ENCODE data around the gene NPIPB13. TPM values are rescaled to one million over a fixed set of nuclear protein-coding genes. Genes with fewer than 3 reads are reported as not detected.
A peak's percentile ranks its signal among the peaks of the same experiment; 100 is the strongest.
"Not testable (repeated sequence)": the region's sequence is repeated elsewhere in the genome, so short reads cannot be mapped to it uniquely, and the experiment has no call there.

NPIPB13 gene
- total and polyA plus RNA-seq, 10 of the 15 experiments (the other 5 are each of a cell fraction or from before 2014, with no cell fraction given): 0.15 to 13.2 (median 3.0) TPM

DNA sequence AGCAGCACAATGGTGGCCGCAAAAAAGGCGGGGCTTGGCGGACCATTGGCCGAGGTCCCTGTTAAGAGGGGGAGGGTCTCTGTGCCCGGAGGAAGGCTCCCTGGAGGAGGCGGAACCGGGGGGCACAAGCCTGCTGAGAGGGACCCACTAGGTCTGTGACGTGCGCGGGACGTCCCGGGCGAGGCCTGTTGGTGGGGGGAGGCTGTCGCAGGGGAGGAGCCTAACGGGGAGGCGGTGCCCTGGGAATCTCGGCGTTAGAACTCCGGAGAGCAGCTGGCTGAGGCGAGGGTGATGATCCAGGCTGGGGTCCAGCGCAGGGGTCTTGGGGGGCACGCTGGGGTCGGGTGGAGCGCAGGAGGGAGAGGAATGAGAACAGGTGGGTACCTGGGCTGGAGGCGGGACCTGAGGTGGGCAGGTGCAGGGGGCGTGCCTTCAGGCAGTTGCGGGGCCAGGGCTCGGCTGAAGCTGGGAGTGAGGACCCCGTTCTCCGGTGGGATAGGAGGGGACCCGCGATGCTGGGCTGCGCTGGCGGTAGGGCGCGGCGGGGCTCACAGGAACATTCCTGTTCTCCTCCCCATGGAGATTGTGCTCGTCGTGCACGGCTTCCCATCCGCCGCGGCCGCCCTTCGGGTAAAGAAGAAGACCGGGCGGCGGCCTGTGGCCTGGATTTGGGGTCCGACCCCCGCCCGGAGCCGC is 42.6 kb downstream of the NPIPB13 start:
- H3K9ac ChIP-seq (ENCODE audit: control insufficient read depth, insufficient read depth, low read length); H3K4me3 ChIP-seq; H3K4me2 ChIP-seq (ENCODE audit: control insufficient read depth, insufficient read depth); H4K20me1 ChIP-seq (ENCODE audit: control insufficient read depth, insufficient read depth); FAIRE-seq; DNase-seq (ENCODE audit: low read depth, low spot score); BruUV-seq (replicated peaks); RAD21 ChIA-PET (ENCODE audit: unreplicated experiment); POLR2A ChIA-PET; H3K9me3 ChIP-seq (replicated peaks; ENCODE audit: control insufficient read depth, insufficient read depth, low read length); H3K4me1 ChIP-seq (ENCODE audit: control insufficient read depth, insufficient read depth, low read length); H3K27ac ChIP-seq (ENCODE audit: control insufficient read depth, insufficient read depth); H3K36me3 ChIP-seq (ENCODE audit: control insufficient read depth in 2 of 2, insufficient read depth in 2 of 2, low read length in 1 of 2); H2AFZ ChIP-seq (ENCODE audit: control insufficient read depth, low read depth, low read length); CTCF ChIA-PET; intact Hi-C loops (cut with micrococcal nuclease; ENCODE audit: unreplicated experiment); in situ Hi-C loops (cut with MboI); SMC1A ChIA-PET (ENCODE audit: uncharacterized antibody, unreplicated experiment); H3K27me3 ChIP-seq (replicated peaks in 1 of 2; ENCODE audit: control insufficient read depth in 2 of 2, insufficient read depth in 2 of 2, low read length in 1 of 2); H3K79me2 ChIP-seq (ENCODE audit: control insufficient read depth, insufficient read depth, low read length): not testable (repeated sequence)
- 4% methylated on average over 18 of the region's 52 CpGs for WGBS (ENCODE audit: insufficient coverage, insufficient replicate concordance, low lambda C conversion rate, missing lambda C conversion rate)
- peak; percentile 54 for ATAC-seq

DNA sequence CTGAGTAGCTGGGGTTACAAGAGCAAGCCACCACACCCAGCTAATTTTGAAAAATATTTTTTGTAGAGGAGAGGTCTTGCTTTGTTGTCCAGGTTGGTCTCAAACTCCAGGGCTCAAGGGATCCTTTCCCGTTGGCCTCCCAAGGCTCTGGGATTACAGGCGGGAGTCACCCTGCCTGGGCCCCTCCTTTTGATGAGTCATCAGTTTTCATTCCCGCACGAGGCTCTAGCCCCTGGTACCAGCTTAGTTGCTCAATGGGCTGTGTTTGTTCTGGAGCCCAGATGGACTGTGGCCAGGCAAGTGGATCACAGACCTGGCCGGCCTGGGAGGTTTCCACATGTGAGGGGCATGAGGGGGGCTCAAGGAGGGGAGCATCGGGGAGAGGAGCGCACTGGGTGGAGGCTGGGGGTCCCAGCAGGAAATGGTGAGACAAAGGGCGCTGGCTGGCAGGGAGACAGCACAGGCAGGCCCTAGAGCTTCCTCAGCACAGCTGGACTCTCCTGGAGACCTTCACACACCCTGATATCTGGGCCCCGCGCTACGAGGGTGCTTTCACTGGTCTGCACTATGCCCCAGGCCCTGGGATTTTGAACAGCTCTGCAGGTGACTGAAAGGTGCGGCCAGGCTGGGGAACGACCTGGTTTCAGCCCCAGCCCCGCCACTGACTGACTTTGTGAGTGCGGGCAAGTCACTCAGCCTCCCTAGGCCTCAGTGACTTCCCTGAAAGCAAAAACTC is 48.5 kb downstream of the NPIPB13 start:
- H3K27ac ChIP-seq (ENCODE audit: control insufficient read depth, insufficient read depth); ATAC-seq; H3K9me3 ChIP-seq (replicated peaks; ENCODE audit: control insufficient read depth, insufficient read depth, low read length); RAD21 ChIA-PET (ENCODE audit: unreplicated experiment); H3K4me3 ChIP-seq; H3K9ac ChIP-seq (ENCODE audit: control insufficient read depth, insufficient read depth, low read length); H3K79me2 ChIP-seq (ENCODE audit: control insufficient read depth, insufficient read depth, low read length); H4K20me1 ChIP-seq (ENCODE audit: control insufficient read depth, insufficient read depth); CTCF ChIA-PET; BruUV-seq (replicated peaks); H3K4me1 ChIP-seq (ENCODE audit: control insufficient read depth, insufficient read depth, low read length); H2AFZ ChIP-seq (ENCODE audit: control insufficient read depth, low read depth, low read length); H3K27me3 ChIP-seq (replicated peaks in 1 of 2; ENCODE audit: control insufficient read depth in 2 of 2, insufficient read depth in 2 of 2, low read length in 1 of 2); H3K36me3 ChIP-seq (ENCODE audit: control insufficient read depth in 2 of 2, insufficient read depth in 2 of 2, low read length in 1 of 2); in situ Hi-C loops (cut with MboI); intact Hi-C loops (cut with micrococcal nuclease; ENCODE audit: unreplicated experiment); POLR2A ChIA-PET; H3K4me2 ChIP-seq (ENCODE audit: control insufficient read depth, insufficient read depth); FAIRE-seq; SMC1A ChIA-PET (ENCODE audit: uncharacterized antibody, unreplicated experiment); DNase-seq (ENCODE audit: low read depth, low spot score): not testable (repeated sequence)
- WGBS (ENCODE audit: insufficient coverage, insufficient replicate concordance, low lambda C conversion rate, missing lambda C conversion rate): no CpG with 5 or more reads among the region's 15 CpGs

- H3K27me3 ChIP-seq (replicated peaks in 1 of 2; ENCODE audit: control insufficient read depth in 2 of 2, insufficient read depth in 2 of 2, low read length in 1 of 2); SMC1A ChIA-PET (ENCODE audit: uncharacterized antibody, unreplicated experiment); H2AFZ ChIP-seq (ENCODE audit: control insufficient read depth, low read depth, low read length); H3K79me2 ChIP-seq (ENCODE audit: control insufficient read depth, insufficient read depth, low read length); POLR2A ChIA-PET; H3K9me3 ChIP-seq (replicated peaks; ENCODE audit: control insufficient read depth, insufficient read depth, low read length); CTCF ChIA-PET; H3K36me3 ChIP-seq (ENCODE audit: control insufficient read depth in 2 of 2, insufficient read depth in 2 of 2, low read length in 1 of 2); H3K4me2 ChIP-seq (ENCODE audit: control insufficient read depth, insufficient read depth); ATAC-seq; RAD21 ChIA-PET (ENCODE audit: unreplicated experiment); H3K9ac ChIP-seq (ENCODE audit: control insufficient read depth, insufficient read depth, low read length); BruUV-seq (replicated peaks); intact Hi-C loops (cut with micrococcal nuclease; ENCODE audit: unreplicated experiment); H3K4me3 ChIP-seq; DNase-seq (ENCODE audit: low read depth, low spot score); H3K27ac ChIP-seq (ENCODE audit: control insufficient read depth, insufficient read depth); H3K4me1 ChIP-seq (ENCODE audit: control insufficient read depth, insufficient read depth, low read length); H4K20me1 ChIP-seq (ENCODE audit: control insufficient read depth, insufficient read depth); in situ Hi-C loops (cut with MboI): not testable (repeated sequence)
- FAIRE-seq: peak; percentile 76
- WGBS (ENCODE audit: insufficient coverage, insufficient replicate concordance, low lambda C conversion rate, missing lambda C conversion rate): no CpG with 5 or more reads among the region's 3 CpGs
Measured at GRCh38 chr16:30199049-30199448, 49.2 kb downstream of the NPIPB13 start, which contains the start of gene SULT1A3. Gene SULT1A3, plus strand, starts transcription at chr16:30199255. Its CDS starts 1,474 bp downstream, at chr16:30200729.

Data from GM12878 (cell line).